GM11168 (cell line): Measurements from ENCODE around the gene PDK4.
"Not testable (repeated sequence)": the region's sequence is repeated elsewhere in the genome, so short reads cannot be mapped to it uniquely, and the experiment has no call there.

Experiments
- in situ Hi-C: fragments of 300-500 bp; cut with MboI; formaldehyde crosslinking; loops from one replicate; pipeline ENCODE4 v1.12.0; 2022; ENCODE audit warnings: low sequenced_read_pairs; ENCODE audit not compliant: unreplicated experiment

The PDK4 gene

GRCh38 chr7:95607561-95607960, 11.2 kb upstream of the PDK4 start:
- in situ Hi-C loops: no loop called here

DNA sequence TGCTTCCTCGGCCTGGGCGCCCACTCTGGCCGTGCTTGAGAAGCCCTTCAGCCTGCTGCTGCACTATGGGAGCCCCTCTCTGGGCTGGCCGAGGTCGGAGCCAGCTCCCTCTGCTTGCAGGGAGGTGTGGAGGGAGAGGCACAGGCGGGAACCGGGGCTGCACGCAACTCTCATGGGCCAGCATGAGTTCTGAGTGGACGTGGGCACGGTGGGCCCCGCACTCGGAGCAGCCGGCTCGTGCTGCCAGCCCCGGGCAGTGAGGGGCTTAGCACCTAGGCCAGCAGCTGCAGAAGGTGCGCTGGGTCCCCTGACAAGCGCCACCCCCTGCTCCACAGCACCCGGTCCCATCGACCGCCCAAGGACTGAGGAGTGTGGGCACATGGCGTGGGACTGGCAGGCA, 9.0 kb upstream of the PDK4 start:
- in situ Hi-C loops: no loop called here

GRCh38 chr7:95604811-95605210, 8.5 kb upstream of the PDK4 start:
- in situ Hi-C loops: not testable (repeated sequence)

GRCh38 chr7:95604397-95604796, 8.1 kb upstream of the PDK4 start:
- in situ Hi-C loops: not testable (repeated sequence)

DNA sequence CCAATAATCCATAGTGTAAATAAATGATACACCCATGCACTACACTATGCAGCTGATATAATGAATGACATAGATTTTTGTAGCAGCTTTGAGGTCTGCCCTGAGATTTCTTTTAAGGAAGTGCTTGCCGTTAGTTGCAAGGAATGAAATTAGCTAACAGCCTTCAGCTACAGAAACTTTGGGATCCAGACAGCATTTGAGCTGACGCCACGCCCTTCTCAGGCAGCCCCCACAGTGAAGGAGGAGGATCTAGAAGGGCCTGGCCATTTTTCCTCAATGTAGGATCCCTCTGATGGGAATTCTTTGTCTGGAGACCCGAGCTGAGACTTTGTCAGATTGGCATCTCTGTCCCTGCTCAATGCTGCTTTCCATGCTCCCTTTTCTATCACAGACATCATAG, 6.1 kb upstream of the PDK4 start:
- in situ Hi-C loops: no loop called here

DNA sequence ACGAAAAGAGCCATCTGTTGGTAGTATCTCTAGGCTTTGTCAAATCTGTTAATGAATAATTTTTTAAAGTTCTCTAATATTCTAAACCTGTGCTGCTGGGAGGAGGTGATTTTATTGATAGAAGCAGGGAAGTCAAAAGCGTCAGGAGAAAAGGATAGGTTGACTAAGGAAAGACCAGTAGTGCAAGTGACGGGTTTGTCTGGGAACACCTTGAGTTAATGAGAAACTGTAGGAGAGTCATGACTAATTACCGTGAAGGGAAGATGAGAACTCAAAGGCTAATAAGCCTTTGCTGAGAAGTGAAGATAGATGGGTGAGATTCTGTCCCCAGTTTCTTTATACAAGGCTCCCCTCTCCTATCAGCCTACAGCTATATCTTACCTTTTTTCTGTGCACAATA, 5.0 kb upstream of the PDK4 start:
- in situ Hi-C loops: no loop called here

DNA sequence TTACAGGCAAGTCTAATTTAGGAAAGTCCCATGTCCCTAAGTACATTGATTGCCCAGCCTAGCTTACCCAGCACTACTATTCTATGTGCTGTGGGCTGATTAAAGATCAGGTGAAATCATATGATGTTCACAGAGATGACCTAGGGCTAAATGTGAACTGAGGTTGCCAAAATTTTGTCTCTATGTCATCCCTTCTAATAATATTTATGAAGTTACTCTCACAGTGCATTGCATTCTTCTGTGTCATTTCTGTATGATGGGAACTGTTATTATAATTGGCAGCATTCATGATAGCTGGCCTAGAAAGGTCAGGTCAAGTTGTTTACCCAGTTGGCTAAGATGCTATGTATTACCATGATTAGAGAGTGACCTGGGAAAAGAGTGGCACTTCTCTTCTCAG, 2.8 kb upstream of the PDK4 start:
- in situ Hi-C loops: no loop called here

GRCh38 chr7:95598511-95598910, 2.2 kb upstream of the PDK4 start:
- in situ Hi-C loops: no loop called here

GRCh38 chr7:95595746-95596197, 544 bp downstream of the PDK4 start:
- in situ Hi-C loops: no loop called here

DNA sequence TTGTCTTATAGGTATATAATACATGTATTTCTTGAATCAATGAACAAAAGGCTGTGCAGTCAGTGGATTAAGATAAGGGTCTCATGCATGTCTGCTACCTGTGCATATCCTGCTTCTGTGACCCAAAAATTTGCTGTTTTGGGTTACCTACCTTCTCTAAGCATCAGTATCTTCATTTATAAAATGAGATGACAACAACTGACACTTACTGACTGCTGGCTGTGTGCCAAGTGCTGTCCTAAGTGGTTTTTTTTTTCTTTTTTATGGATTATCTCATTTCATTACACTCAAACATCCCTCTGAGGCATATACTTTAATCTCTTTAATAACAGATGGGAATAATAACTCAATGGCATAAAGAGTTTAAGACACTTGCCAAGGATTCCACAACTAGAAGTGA, 2.1 kb downstream of the PDK4 start:
- in situ Hi-C loops: no loop called here

DNA sequence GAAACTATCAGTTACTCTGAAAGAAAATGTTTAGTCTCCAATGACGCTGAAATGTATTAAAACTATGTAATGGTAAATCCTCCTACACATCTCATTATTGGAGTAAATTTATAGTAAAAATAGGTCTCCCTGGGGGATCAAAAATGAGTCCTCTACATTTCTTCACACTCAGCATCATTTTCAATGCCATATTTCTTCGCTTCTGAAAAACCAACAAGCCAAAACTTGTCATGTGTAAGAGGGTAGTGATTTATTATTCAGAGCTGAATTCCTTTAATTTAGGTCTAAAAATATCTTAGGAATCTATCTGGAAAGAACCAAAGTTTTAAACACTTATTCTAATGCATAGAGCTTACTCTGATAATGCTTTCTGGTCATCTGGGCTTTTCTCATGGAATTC, 3.0 kb downstream of the PDK4 start:
- in situ Hi-C loops: no loop called here

DNA sequence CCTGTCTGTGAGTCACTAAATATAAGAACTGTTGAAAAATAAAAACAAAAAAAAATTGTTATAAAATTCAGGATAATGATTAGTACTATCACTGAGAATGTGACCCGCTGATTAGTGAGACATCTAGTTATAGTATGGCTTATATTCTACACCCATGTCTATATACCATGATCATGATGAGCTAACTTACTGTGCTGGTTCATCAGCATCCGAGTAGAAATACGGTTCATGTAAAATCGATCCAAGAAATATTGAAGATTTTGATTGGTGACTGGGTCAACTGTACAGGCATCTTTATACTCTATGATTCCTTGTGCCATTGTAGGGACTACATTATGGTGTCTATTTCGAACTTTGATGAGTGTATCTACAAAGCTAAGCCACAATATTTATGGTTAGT, 3.7 kb downstream of the PDK4 start:
- in situ Hi-C loops: no loop called here

GRCh38 chr7:95590387-95591248, 5.7 kb downstream of the PDK4 start:
- in situ Hi-C loops: no loop called here

GRCh38 chr7:95589766-95590165, 6.5 kb downstream of the PDK4 start:
- in situ Hi-C loops: no loop called here

- in situ Hi-C loops: no loop called here
Observed at GRCh38 chr7:95589031-95589430, 7.3 kb downstream of the PDK4 start.

GRCh38 chr7:95586951-95587301, 9.4 kb downstream of the PDK4 start:
- in situ Hi-C loops: no loop called here

DNA sequence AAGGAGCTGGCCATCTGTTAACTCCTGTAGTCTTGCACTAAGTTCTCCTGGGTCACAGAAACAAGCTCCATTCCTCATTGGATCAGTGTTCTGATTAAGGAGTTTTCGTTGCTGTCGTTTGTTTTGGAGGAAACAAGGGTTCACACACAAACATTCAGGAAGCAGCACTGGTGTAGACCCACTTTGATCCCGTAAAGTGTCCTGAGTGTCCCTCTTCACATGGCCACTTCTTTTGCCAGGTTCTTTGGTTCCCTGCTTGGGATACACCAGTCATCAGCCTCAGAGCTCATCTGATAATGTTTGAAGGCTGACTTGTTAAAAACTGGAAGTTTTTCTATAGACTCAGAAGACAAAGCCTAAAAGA, 10.9 kb downstream of the PDK4 start:
- in situ Hi-C loops: no loop called here

- in situ Hi-C loops: no loop called here
Observed at GRCh38 chr7:95584769-95585425, 11.4 kb downstream of the PDK4 start.

DNA sequence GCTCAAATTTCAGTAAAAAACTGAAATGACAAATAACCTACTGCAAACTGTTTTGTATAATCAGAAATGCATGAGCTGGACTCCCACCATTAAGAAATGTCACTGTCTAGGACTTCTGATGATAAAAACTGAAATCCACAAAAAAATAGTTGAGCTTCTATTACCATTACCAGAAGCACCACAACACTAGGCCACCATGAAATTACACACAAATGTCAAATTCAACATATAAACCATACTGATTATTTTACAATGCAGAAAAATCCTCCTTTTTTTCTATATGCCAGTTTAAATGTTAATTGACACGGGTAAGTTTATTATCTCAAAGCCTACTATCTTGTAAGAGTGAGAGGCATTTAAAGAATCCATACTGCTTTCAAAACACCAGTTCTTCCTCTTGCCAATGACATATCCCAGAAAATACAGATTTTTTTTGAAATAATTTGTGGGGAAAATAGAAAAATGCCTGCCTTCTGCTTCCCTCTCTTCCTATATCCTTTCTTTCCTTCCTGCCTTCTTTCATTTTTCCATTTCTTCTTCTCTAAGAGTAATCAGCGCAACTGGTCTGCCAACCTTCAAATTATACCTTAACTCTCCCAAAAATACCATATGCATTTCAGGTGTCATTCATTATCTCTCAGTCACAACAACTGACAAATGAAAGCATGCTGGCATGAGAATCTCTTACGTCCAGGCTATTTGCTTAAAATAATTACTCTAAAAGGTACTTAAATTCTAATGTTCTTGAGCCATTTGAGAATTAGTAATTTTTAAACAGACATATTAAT, 12.3 kb downstream of the PDK4 start:
- in situ Hi-C loops: no loop called here

DNA sequence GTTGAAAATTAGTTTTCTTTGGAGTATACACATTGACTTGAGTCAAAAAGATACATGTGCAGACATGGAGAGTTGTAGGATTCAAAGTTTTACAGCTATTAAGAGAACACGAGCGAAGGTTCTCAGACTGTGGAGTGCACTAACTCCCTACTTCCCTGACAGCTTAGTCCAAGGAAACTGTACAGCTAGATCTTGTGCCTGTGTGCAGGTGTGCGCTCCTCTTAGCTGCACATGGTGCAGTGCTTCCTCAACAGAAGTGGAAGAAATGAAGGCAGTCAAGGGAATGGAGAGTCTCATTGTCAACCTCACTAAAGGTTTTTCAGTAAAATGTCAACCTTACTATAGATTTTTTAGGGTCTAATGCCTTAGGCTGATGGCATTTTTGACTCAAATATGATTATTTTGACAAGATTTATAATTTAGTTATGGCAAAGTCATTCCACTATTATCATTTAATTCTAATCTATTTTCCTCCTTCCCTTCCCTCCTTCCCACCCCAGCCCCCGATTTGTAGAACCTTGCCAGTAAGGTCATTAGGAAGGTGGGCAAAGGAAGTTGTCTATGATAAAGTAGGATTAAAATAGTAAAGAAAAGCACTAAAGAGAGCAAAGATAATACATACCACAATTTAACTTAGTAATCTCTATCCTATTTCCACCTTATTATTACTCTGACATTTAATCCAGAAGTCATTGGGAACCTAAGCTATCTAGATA, 13.6 kb downstream of the PDK4 start:
- in situ Hi-C loops: no loop called here

GRCh38 chr7:95581467-95581866, 14.8 kb downstream of the PDK4 start:
- in situ Hi-C loops: no loop called here
